BLaER1 (cell line): ENCODE data around the gene P2RX1.

ENCODE experiments used
- H3K27ac ChIP-seq: shearing (Covaris generic); formaldehyde crosslinking; 2 replicates; pipeline ENCODE4 v1.8.1; 2022
- H3K27me3 ChIP-seq: shearing (Covaris generic); formaldehyde crosslinking; 2 replicates; pipeline ENCODE4 v1.8.1; 2022
- H3K36me3 ChIP-seq: shearing (Covaris generic); formaldehyde crosslinking; 2 replicates; pipeline ENCODE4 v1.8.1; 2022
- H3K4me1 ChIP-seq: shearing (Covaris generic); formaldehyde crosslinking; 2 replicates; pipeline ENCODE4 v1.8.1; 2022
- H3K4me2 ChIP-seq: shearing (Covaris generic); formaldehyde crosslinking; 2 replicates; pipeline ENCODE4 v1.8.1; 2022
- H3K4me3 ChIP-seq: shearing (Covaris generic); formaldehyde crosslinking; 2 replicates; pipeline ENCODE4 v1.8.1; 2022
- H3K9ac ChIP-seq: shearing (Covaris generic); formaldehyde crosslinking; 2 replicates; pipeline ENCODE4 v1.8.1; 2022
- H3K9me3 ChIP-seq: shearing (Covaris generic); formaldehyde crosslinking; 2 replicates; pipeline ENCODE4 v1.8.1; 2022
- H4K20me1 ChIP-seq: shearing (Covaris generic); formaldehyde crosslinking; 2 replicates; pipeline ENCODE4 v1.8.1; 2022
- Cebpa-rat ChIP-seq: shearing (Covaris generic); IDR thresholded peaks from 2 replicates; pipeline ENCODE4 v1.8.1; 2022

P2RX1 gene

GRCh38 chr17:3925684-3926485 is 9.6 kb upstream of the P2RX1 start:
- peaks cover 55% of the 10 kb centered on the region for H3K4me1 ChIP-seq
- TF ChIP-seq Cebpa-rat, result no peak
- peak overlapping the region; percentile 9; the same call in 1 of the 2 replicates for H3K4me2 ChIP-seq
- peak overlapping the region; percentile 24; the same call in 1 of the 2 replicates for H3K9ac ChIP-seq
- H3K27ac ChIP-seq, result 0 out of 2 replicates have a peak overlapping the region, but pooled peaks have one; percentile 35
- no peaks in the 10 kb centered on the region for H3K9me3 ChIP-seq
- H3K36me3 ChIP-seq, result peaks cover 63% of the 10 kb centered on the region
- no peaks in the 10 kb centered on the region for H4K20me1 ChIP-seq
- H3K4me3 ChIP-seq, result no peak overlapping the region
- no peaks in the 10 kb centered on the region for H3K27me3 ChIP-seq

DNA sequence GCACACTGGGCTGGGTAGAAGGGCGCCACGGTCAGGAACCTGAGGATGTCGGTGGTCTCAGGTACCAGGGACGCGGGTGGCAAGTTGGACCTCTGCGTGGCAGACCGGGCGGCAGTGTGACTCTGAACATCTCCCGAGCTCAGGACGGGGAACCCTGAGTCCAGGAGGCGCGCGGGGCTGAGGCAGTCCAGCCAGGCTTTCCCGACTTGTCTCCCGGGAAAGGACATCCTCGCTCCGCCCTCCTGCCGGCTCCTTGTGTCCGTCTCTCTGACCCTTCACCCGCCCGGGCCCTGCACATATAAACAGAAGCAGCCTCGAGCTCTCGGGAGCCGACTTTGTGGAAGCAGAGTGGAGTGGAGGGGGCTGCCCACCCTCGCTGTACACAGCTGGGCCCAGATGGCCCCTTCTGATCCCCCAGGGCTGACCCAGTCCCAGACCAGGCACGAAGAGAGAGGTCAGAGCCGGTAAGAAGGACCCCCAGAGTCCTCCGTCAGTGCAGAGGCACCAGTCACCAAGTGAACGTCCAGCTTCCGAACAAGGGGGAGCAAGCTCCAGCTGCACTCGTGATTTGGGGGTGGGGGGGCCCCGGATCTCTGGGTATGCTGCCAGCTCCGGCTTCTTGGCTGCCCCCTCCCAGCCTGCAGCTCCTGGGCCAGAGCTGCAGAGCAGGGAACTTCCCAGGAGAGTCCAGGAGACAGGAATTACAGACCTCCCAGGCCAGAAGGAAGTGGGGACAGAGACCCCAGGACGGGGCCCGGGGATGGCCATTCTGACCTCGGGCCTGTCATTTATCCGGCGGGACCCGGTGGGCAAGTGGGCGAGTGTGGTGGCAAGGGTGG is 8.5 kb upstream of the P2RX1 start:
- Histone ChIP-seq H4K20me1 (no peaks in the 10 kb centered on the region), H3K36me3 (peaks cover 53% of the 10 kb centered on the region), H3K27me3 (no peaks in the 10 kb centered on the region), H3K4me2 (no peak overlapping the region), H3K4me3 (no peak overlapping the region), H3K27ac (no peak overlapping the region), H3K9me3 (no peaks in the 10 kb centered on the region), H3K9ac (no peak overlapping the region), H3K4me1 (peaks cover 66% of the 10 kb centered on the region)
- no peak for TF ChIP-seq Cebpa-rat

- Histone ChIP-seq H3K4me1 (peaks cover 77% of the 10 kb centered on the region), H3K27ac (no peak overlapping the region), H3K4me2 (no peak overlapping the region), H3K9ac (no peak overlapping the region), H3K9me3 (no peaks in the 10 kb centered on the region), H3K27me3 (no peaks in the 10 kb centered on the region), H4K20me1 (no peaks in the 10 kb centered on the region), H3K36me3 (peaks cover 42% of the 10 kb centered on the region), H3K4me3 (no peak overlapping the region)
- TF ChIP-seq Cebpa-rat, result no peak
These were observed 7.4 kb upstream of the P2RX1 start for GRCh38 chr17:3923466-3924190.

- no peaks in the 10 kb centered on the region for H3K27me3 ChIP-seq
These were observed 6.5 kb upstream of the P2RX1 start for GRCh38 chr17:3922765-3923164.

DNA sequence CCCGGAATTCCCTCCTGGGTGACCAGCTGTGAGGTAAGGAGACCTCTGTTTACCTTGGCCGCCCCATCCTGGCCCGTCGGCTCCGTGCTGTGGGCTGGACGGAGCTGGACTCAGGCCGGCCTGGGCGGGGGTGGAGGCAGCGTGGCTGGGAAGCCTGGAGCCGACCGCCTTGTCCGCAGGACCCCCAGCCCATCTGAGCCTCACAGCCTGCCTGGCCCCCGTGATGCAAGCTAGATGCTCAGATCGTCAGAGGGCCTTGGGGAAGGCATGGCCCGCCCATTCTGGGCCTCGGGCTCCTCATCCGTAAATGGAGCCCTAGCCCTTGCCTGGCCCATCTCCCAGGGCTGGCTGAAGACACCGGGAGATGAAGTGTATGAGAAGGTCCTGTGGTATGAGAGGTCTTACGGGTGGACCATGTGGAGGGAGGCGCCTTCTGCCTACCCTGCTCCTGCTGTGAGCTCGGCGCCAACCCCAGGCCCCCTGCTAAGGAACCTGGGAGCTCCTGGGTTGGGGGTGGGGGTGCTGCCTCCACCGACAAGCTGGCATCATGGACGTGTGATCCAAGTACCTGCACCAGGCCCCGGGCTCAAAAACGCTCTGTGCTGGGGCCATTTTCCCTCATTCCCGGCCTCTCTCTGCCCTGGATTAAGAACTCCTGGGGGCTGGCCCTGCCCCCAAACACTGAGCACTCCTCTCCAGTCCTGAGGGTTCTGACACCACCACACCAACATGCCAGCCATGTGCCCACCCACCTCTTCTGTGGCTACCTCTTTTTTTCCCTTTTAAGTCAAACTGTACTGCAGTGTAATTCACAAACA is 5.4 kb upstream of the P2RX1 start:
- H3K4me3 ChIP-seq, result no peak overlapping the region
- H3K27me3 ChIP-seq, result no peaks in the 10 kb centered on the region
- 0 out of 2 replicates have a peak overlapping the region, but pooled peaks have one; percentile 35 for H3K9ac ChIP-seq
- peak overlapping the region; percentile 66 for H3K27ac ChIP-seq
- H3K9me3 ChIP-seq, result no peaks in the 10 kb centered on the region
- peaks cover 27% of the 10 kb centered on the region for H3K36me3 ChIP-seq
- peaks cover 75% of the 10 kb centered on the region for H3K4me1 ChIP-seq
- H4K20me1 ChIP-seq, result no peaks in the 10 kb centered on the region
- peak overlapping the region; percentile 82 for H3K4me2 ChIP-seq
- no peak for TF ChIP-seq Cebpa-rat

More at GRCh38 chr17:3922765-3923164, 6.5 kb upstream of the P2RX1 start:
- H3K4me2 ChIP-seq, result 0 out of 2 replicates have a peak overlapping the region, but pooled peaks have one; percentile 82
- H3K27ac ChIP-seq, result no peak overlapping the region
- peaks cover 33% of the 10 kb centered on the region for H3K36me3 ChIP-seq
- no peak overlapping the region for H3K4me3 ChIP-seq
- H3K9me3 ChIP-seq, result no peaks in the 10 kb centered on the region
- H3K9ac ChIP-seq, result no peak overlapping the region
- no peaks in the 10 kb centered on the region for H4K20me1 ChIP-seq
- no peak for TF ChIP-seq Cebpa-rat
- H3K4me1 ChIP-seq, result peaks cover 75% of the 10 kb centered on the region

GRCh38 chr17:3921006-3921405 is 4.7 kb upstream of the P2RX1 start:
- 0 out of 2 replicates have a peak overlapping the region, but pooled peaks have one; percentile 35 for H3K9ac ChIP-seq
- H3K4me1 ChIP-seq, result peaks cover 76% of the 10 kb centered on the region

GRCh38 chr17:3919123-3919624 is 2.9 kb upstream of the P2RX1 start:
- peak overlapping the region; percentile 73 for H3K9ac ChIP-seq
- H3K9me3 ChIP-seq, result no peaks in the 10 kb centered on the region
- H3K4me3 ChIP-seq, result peak overlapping the region; percentile 24; the same call in 1 of the 2 replicates
- H4K20me1 ChIP-seq, result peaks cover 4% of the 10 kb centered on the region; the same call in 1 of the 2 replicates
- peak overlapping the region; percentile 91 for H3K27ac ChIP-seq
- peaks cover 91% of the 10 kb centered on the region for H3K4me1 ChIP-seq
- H3K36me3 ChIP-seq, result peaks cover 8% of the 10 kb centered on the region
- peak overlapping the region; percentile 89 for H3K4me2 ChIP-seq
- H3K27me3 ChIP-seq, result no peaks in the 10 kb centered on the region
- no peak for TF ChIP-seq Cebpa-rat

More at GRCh38 chr17:3921006-3921405, 4.7 kb upstream of the P2RX1 start:
- Histone ChIP-seq H4K20me1 (no peaks in the 10 kb centered on the region), H3K4me2 (peak overlapping the region; percentile 82), H3K27ac (peak overlapping the region; percentile 66), H3K27me3 (no peaks in the 10 kb centered on the region), H3K4me3 (no peak overlapping the region), H3K9me3 (no peaks in the 10 kb centered on the region), H3K36me3 (peaks cover 25% of the 10 kb centered on the region)
- no peak for TF ChIP-seq Cebpa-rat

DNA sequence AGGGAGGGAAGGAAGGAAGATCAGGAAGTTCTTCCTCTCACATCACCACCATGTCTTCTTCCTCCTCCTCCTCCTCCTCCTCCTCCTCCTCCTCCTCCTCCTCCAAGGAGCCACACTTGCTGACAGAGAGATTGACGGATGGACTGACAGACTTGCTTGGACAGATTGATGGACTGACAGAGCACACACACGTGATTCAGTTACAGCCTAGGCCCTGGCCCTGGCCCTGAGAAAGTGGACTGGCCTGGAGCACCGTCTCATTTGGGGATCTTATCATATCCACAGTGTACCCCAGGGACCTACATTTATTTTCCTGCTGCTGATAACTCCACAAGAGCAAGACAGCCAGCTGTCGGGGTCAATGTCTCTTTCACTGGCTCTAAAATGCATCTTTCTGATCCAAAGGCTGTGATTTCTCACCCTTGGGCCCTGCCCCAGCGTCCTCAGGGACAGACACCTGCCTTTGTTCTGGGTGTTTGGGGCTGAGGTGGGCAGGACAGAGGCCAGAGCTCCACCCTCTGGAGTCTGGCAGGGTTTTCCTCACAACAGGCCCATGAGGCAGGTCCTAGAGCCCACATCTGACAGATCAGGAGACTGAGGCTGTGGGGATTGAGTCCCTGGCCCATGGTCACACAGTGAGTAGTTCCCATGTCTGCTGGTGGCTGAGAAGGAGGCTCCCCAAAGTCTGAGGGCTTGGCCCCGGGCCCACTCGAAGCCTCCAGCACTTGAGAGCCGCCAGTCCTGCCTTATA is 2.3 kb upstream of the P2RX1 start:
- no peak for TF ChIP-seq Cebpa-rat
- Histone ChIP-seq H3K4me3 (peak overlapping the region; percentile 24; the same call in 1 of the 2 replicates), H3K4me1 (peaks cover 94% of the 10 kb centered on the region), H4K20me1 (peaks cover 7% of the 10 kb centered on the region; the same call in 1 of the 2 replicates), H3K27ac (peak overlapping the region; percentile 91), H3K36me3 (peaks cover 2% of the 10 kb centered on the region; the same call in 1 of the 2 replicates), H3K9ac (peak overlapping the region; percentile 73), H3K9me3 (no peaks in the 10 kb centered on the region), H3K27me3 (no peaks in the 10 kb centered on the region), H3K4me2 (peak overlapping the region; percentile 89)
